Hematopoietic multipotent progenitor cell treated with erythropoietin and hydrocortisone succinate and interleukin-3 and kit ligand, for 8 days (in vitro differentiated cells): ENCODE results near the gene SLC26A1.
"Not testable (repeated sequence)": the region's sequence is repeated elsewhere in the genome, so short reads cannot be mapped to it uniquely, and the experiment has no call there.

Experiments
- DNase-seq: peaks from one replicate; pipeline ENCODE4 v3.0.0-alpha.2; 2015

The SLC26A1 gene

DNA sequence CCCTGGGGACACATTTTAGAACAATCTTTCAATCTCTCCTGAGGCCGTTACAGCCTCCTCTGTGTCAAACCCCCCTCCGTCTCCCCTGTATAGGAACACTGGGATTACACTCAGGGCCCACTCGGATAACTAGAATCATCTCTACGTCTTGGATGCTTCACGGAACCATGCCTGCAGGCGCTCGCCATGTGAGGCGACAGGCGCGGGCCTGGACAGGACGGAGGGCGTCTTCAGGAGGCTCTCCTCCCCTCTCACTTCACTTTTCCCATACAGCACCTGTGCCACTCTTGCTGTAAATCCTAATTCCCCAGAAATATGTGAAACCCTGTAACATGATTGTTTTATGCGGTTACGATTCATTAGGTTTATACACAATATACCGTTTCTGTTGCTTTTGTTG, 10.4 kb downstream of the SLC26A1 start:
- DNase-seq: no peak

GRCh38 chr4:982291-982690, 10.9 kb downstream of the SLC26A1 start:
- no peak for DNase-seq

DNA sequence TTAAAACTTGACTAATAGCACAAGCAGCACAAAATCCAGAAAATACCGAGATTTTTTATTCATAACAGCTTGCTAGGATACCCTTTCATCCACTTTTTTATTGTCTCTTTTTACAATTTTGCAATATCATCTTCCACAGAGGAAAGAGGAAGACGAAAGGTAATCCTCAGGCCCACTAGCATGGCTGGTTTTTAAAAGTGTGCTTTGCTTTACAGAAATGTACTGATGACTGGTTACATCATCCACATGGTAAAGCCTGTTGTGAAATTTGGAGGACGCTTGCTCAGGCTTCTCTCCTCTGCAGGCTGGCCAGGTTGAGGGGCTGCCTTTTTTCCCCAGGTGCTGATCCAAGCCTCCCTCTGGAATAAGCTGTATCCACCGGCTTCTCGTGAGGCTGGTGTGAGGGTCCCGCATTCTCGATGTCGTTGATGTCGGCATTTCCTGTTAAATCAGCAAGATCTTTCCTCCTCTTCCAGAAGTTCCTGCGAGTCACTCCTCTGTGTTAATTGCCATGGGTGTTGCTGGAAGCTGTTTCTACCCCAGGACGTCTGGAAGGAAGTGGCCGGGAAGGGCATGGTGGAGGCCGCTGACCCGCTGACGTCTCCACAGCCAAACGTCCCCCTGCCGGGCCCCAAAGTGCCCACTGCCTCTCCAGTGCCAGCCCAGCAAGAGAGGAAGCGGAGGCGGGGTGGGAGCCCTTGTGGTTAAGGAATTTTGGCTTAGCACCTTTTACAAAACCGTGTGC, 14.1 kb downstream of the SLC26A1 start:
- DNase-seq: no peak

DNA sequence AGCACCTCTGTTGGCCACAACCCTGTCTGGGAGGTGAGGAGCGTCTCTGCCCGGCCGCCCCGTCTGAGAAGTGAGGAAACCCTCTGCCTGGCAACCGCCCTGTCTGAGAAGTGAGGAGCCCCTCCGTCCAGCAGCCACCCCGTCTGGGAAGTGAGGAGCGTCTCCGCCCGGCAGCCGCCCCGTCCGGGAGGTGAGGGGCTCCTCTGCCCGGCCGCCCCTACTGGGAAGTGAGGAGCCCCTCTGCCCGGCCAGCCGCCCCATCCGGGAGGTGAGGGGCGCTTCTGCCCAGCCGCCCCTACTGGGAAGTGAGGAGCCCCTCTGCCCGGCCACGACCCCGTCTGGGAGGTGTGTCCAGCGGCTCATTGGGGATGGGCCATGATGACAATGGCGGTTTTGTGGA, 17.2 kb downstream of the SLC26A1 start:
- not testable (repeated sequence) for DNase-seq

GRCh38 chr4:974668-975067, 18.5 kb downstream of the SLC26A1 start:
- DNase-seq: no peak

DNA sequence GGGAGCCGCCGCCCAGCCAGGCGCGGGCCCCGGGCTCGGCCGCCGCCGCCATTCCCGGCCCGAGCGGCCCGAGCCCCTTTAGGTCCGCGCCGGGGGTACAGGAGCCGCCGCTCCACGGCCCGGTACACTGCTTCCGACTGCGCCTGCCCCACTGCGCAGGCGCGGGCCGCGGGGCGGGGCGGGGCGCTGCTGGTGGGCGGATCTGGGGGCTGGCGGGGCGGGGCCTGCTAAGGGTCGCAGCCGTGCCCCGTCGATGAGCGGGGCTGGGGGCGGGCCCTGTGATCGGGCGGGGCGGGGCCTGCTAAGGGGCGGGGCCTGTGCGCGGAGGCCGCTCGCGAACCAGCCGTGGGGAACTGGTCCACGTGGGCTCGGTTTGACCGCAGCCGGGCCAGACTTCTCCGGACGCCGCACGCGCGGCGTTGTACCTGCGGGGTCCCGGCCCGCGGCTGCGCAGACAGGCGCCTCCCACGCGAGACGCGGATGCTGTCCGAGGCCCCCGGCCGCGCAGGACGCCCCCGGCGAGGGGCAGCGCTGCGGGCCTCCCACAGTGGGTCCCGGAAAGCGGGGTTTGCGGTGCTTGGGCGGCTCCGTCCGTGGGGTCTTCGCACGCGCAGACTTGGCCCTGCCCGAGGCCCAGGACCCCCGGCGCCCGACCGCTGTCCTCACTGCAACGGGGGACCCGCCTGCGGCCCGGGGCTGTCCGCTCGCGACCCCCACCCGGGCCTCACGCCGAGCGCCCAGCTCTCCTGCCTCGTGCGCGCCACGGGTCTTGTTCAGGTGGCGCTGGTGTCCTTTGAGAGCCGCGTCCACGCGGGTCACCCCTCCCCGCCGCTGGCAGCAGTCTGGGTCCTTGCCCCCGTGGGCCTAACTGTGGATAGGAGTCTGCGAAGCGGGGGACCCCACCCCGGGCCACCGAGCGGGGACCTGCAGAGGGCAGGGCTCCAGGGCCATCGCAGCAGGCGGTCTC, 19.5 kb downstream of the SLC26A1 start, which contains the start of gene DGKQ:
Gene DGKQ, minus strand, starts transcription at position 139 of the 967 bp plus-strand sequence. Its CDS starts 87 bp downstream, at position 52.
- peak; percentile 76 for DNase-seq

DNA sequence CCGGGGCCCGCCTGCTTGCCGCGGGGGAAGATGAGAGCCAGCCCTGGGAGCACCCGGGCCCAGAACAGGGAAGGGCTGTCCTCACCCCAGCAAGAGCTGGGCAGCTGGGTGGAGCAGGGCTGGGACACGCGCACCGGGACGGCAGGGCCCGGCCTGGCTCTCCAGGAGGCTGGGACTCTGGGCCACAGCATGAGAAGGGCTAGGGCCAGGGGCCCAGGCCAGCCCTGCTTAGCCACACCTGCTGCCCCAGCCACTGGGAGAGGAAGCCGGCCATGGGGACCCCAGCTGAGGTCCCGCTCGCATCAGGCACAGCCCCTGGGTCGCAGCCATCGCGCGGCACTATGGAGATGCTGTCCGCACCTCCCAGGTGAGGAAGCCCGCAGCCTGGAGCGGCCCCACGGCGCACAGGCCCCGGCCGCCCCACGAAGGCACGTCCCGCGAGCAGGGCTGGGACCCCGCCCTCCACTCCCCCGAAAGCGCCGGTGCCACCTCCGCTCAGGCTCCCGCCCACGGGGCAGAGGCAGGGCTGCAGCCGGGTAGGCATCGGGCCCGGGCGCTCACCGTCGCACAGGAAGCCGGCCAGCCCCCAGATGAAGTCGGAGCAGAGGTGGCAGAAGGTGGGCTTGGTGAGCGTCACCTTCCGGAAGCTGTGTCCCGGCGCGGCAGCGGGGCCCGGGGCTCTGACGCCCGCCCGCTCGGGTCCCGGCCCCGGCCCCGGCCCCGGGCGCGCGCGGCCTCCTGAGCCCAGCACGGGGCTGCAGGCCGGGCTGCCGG, 20.4 kb downstream of the SLC26A1 start:
- peak; percentile 24 for DNase-seq

GRCh38 chr4:971666-972500, 21.3 kb downstream of the SLC26A1 start:
- no peak for DNase-seq

- no peak for DNase-seq
Observed at GRCh38 chr4:970854-971520, 22.2 kb downstream of the SLC26A1 start.

DNA sequence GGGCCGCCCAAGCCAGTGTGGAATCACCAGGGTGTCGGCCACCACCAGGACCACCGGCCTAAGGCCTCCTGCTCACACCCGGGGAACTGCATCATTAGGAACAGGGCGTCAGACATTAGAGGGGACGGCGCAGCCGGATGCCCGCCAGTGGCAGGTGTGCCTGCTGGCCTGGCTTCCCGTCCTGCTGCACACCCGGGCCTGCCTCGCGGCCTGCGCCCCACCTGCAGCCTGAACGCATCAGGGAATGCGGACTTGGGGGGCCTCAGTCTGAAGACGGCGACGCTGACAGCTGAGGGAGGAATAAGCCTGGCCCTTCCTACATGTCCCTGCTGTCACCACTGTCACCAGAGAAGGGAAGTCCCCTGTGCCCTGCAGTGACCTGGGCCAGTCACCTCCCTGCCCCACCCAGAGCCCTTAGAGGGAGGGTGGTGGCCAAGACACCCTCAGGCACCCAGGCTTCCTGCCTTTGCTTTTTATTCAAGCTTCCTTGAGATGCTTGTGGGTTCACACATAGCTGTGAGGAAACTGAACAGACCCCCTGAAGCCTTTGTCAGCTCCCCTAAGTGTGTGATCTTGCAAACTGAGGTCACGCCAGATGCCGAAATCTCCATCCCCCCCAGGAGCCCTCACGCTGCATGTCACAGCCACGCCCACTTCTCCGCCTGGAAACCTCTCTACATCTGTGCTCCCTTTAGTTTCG, 23.0 kb downstream of the SLC26A1 start:
- DNase-seq: no peak

DNA sequence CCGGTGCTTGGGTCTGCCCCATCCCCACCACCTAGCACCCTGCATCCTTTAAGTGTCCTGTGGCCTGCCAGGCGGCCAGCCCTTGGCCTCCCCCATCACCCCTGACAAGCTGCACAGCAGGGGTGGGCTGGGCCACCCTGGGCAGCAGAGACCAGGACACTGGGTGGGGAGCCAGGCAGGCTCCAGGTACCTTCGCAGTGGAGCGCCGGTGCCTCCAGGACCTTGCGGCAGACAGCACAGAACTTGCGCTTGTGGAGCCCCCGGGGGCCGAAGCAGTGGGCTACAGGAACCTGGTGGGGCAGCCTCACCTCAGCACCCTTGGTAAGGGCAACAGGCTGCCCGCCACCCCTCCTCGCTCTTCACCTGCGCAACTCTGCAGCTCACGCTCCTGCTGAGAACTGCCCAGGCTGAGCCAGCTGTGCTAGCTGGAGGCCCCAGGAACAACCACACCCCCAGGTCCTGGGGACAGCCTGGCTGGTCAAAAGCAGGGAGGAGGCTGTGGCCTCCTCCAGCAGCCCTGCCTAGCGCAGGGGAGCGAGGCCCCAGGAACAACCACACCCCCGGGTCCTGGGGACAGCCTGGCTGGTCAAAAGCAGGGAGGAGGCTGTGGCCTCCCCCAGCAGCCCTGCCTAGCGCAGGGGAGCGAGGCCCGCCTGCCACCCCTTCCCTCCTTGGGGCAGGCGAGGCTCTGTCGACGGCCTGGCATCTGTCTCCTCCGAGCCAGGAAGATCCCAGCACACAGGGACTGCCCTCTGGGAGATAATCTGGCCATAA, 24.4 kb downstream of the SLC26A1 start:
- DNase-seq: no peak

- DNase-seq: no peak
Observed at GRCh38 chr4:968221-968620, 25.0 kb downstream of the SLC26A1 start.

- no peak for DNase-seq
Observed at GRCh38 chr4:967113-968104, 25.8 kb downstream of the SLC26A1 start.

- DNase-seq: no peak
Observed at GRCh38 chr4:966266-967112, 26.7 kb downstream of the SLC26A1 start.

DNA sequence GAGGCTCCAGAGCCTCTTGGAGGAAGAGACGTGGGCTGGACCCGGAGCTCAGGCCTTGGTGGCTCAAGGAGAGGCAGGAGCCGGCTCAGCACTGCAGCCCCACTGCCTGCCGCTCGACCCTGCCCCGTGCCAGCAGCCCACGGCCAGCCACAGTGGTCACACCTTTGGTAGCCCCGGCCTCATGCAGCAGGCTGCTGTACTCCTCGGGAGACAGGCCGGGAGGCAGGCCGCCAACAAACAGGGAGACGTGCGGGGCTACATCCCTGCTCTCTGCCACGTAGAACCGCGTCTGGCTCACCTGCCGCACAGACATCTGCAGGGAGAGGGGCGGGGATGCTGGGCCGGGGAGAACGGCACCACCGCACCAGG, 27.5 kb downstream of the SLC26A1 start:
- no peak for DNase-seq

- DNase-seq: no peak
Observed at GRCh38 chr4:965048-965765, 28.0 kb downstream of the SLC26A1 start.
